SKM-1 treated with dmso at 0.1 percent for 144 hours (cell line): ENCODE results near the gene SLC35F2.
"Not testable (repeated sequence)": the region's sequence is repeated elsewhere in the genome, so short reads cannot be mapped to it uniquely, and the experiment has no call there.

Source experiments
- DNase-seq: peaks from one replicate; lab custom pipeline; 2025; ENCODE audit not compliant: unreplicated experiment; lab: John Stamatoyannopoulos, UW

The SLC35F2 gene, protein sequence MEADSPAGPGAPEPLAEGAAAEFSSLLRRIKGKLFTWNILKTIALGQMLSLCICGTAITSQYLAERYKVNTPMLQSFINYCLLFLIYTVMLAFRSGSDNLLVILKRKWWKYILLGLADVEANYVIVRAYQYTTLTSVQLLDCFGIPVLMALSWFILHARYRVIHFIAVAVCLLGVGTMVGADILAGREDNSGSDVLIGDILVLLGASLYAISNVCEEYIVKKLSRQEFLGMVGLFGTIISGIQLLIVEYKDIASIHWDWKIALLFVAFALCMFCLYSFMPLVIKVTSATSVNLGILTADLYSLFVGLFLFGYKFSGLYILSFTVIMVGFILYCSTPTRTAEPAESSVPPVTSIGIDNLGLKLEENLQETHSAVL

DNA sequence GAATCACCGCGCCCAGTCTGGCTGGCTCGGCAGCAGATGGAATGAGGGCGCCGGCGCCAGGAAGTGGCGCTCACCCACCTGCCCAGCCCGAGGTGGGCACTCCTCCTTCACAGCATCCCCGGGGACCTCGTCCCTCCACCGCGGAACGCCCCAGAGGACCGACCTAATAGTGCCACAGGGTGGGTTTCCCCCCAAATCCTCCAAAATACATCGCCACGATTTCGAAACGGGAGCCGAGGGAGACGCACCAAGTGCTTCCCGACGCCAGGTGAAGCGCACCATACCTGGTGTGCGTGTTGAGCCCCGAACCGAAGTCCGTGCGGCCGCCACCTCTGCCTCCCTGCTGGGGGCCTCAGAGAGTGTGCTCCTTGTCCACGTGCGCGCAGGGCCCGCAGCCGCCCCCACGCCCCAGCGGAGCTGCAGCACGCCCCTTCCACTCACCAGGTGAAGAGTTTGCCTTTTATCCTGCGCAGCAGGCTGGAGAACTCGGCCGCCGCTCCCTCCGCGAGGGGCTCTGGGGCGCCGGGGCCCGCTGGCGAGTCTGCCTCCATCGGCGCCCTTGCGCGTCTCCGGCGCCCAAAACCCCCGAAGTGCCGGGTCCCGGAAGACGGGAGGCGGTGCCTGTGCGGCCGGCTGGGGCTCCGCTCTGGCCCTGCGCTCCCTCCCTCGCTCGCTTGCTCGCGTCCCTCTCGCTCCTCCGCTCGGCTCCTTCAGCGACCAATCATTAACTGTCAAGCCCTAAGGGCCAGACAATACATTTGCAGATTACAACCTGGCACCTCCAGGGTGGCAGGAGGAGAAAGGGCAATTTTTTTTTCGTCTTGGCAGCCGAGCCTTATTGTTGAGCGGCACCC, at the start of gene SLC35F2:
Gene SLC35F2 (minus strand): TSS at position 571 of the 854 bp plus-strand sequence. CDS start 20 bp downstream, at position 551.
- DNase-seq: peak; percentile 74

DNA sequence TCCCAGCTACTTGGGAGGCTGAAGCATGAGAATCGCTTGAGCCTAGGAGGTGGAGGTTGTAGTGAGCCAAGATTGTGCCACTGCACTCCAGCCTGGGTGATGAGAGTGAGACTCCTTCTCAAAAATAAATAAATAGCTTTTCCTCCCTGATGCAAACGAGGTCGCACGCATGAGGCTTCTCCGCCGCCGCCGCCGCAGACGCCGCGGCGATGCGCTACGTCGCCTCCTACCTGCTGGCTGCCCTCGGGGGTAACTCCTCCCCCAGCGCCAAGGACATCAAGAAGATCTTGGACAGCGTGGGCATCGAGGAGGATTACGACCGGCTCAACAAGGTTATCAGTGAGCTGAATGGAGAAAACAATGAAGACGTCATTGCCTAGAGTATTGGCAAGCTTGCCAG, 49.6 kb upstream of the SLC35F2 start:
- DNase-seq: no peak

- DNase-seq: peak; percentile 58
These were observed 39.7 kb upstream of the SLC35F2 start for GRCh38 chr11:107898270-107898669.

GRCh38 chr11:107882095-107882820, 23.7 kb upstream of the SLC35F2 start:
- no peak for DNase-seq

- not testable (repeated sequence) for DNase-seq
These were observed 22.9 kb upstream of the SLC35F2 start for GRCh38 chr11:107881471-107881870.

DNA sequence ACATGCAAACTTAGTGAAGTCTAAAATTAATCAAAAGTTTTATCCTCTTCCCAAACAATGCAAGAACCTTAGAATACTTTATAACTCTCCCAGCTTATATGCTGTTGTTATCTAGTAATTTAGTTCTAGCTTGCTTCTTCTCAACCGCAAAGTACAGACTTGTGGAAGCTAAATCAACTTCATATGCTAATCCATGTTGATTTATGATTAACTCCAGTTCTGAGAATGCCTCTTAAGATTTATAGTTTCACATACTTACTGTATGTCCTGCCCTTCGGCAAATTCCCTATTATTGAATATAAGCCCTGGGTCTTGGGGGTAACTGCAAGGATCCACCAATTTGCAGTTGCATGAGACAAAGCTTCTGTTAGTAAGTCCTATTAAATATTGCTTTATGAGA, 17.6 kb upstream of the SLC35F2 start:
- no peak for DNase-seq

DNA sequence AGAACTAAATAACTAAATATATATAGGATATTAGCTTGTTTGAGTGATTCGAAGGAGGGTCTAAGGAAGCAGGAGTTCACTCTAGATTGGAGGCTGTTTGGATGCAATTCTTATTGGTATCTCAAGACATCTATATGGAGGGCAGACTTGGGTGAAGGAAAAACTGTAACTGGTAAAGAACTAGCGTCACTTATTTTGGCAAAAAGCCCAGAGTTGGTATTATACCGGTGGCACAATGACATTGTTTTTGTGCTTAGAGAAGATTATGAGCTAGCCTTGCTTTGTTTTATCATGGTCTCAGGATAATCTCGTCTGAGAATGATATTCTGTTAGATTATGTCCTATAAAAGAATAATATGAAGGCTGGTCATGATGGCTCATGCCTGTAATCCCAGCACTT, 6.0 kb upstream of the SLC35F2 start:
- no peak for DNase-seq

- DNase-seq: no peak
These were observed 2.1 kb upstream of the SLC35F2 start for GRCh38 chr11:107860688-107861087.

DNA sequence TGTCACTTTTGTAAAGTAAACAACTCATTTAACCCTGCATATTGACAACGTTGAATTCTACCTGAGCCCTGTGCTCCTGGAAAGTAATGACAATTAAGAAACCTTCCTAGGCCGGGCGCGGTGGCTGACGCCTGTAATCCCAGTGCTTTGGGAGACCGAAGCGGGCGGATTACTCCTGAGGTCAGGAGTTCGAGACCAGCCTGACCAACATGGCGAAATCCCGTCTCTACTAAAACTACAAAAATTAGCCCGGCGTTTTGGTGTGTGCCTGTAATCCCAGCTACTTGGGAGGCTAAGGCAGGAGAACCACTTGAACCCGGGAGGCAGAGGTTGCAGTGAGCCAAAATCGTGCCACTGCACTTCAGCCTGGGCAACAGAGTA, 1.6 kb upstream of the SLC35F2 start:
- not testable (repeated sequence) for DNase-seq

DNA sequence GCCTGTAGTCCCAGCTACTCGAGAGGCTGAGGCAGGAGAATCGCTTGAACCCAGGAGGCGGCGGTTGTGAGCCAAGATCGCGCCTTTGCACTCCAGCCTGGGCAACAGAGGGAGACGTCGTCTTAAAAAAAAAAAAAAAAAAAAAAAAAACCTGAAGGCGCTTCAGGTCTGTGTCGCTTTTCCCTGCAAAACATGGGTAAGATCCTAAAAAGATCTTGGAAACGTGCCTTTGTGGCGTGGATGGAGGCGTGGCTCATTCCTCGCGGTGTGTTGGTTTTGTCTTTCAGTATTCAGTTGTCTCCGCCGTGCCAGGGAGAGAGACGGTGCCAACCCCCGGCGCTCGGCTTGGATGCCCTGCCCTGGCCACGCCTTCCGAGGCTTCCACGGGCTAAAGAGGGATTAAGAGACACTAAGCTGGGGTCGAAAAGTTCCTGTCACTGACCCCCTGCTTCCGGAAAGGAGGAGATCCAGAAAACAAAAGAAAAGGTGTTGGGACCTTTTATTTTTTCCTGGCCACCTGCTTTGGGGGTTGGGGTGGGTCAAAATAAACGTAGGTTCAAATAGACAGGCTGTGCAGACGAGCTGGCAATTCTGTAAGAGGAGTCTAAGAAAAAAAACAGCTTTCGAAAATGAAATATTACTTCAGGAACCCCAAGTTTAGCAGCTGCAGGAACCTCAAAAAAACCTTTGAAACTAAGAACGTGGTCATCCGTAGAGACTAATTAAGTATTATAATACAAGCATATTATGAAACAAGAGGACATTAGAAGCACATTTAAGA, 1.1 kb upstream of the SLC35F2 start:
- DNase-seq: no peak

- no peak for DNase-seq
These were observed 904 bp downstream of the SLC35F2 start for GRCh38 chr11:107857550-107858216.

- no peak for DNase-seq
These were observed 1.5 kb downstream of the SLC35F2 start for GRCh38 chr11:107856981-107857517.

- DNase-seq: no peak
These were observed 2.2 kb downstream of the SLC35F2 start for GRCh38 chr11:107856180-107856980.

- DNase-seq: no peak
These were observed 5.5 kb downstream of the SLC35F2 start for GRCh38 chr11:107853070-107853469.

- no peak for DNase-seq
These were observed 6.8 kb downstream of the SLC35F2 start for GRCh38 chr11:107851704-107852310.

GRCh38 chr11:107849790-107850189, 8.8 kb downstream of the SLC35F2 start:
- DNase-seq: peak; percentile 61

- DNase-seq: no peak
These were observed 10.2 kb downstream of the SLC35F2 start for GRCh38 chr11:107848345-107848744.

DNA sequence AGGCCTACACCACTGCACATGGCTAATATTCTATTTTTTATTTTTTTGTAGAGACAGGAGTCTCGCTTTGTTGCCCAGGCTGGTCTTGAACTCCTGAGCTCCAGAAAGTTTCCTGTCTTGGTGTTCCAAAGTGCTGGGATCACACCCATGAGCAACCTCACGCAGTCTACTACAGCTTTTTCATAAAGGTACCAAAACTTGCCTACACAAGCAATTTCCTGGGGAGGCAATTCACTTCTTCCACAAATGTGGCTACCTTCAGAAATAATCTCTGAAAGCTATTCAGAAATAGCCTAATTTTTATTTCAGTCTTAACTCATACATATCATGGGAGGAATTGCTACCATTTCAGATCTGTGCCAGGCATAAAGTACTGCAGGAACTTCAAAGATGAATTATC, 11.4 kb downstream of the SLC35F2 start:
- no peak for DNase-seq

GRCh38 chr11:107844041-107844440, 14.5 kb downstream of the SLC35F2 start:
- no peak for DNase-seq
